IMR-90 (cell line): Measurements from ENCODE around the gene NRCAM.

Source experiments
- BHLHE40 ChIP-seq: fragments of 150-350 bp; IDR thresholded peaks from 2 replicates; pipeline ENCODE4 v1.6.1; 2016; ENCODE audit warnings: mild to moderate bottlenecking, low read depth, low read length
- CEBPB ChIP-seq: IDR thresholded peaks from 2 replicates; pipeline ENCODE4 v1.6.1; 2012; ENCODE audit warnings: low read depth, low read length, improper control_type of control experiment
- CHD1 ChIP-seq: IDR thresholded peaks from 2 replicates; pipeline ENCODE4 v1.6.1; 2012; ENCODE audit warnings: low read depth, low read length, improper control_type of control experiment
- MAFK ChIP-seq: IDR thresholded peaks from 2 replicates; pipeline ENCODE4 v1.6.1; 2012; ENCODE audit warnings: low read depth, low read length, improper control_type of control experiment
- NFE2L2 ChIP-seq: fragments of 150-350 bp; IDR thresholded peaks from 2 replicates; pipeline ENCODE4 v1.6.1; 2016; ENCODE audit warnings: low read depth, mild to moderate bottlenecking, low read length
- POLR2A ChIP-seq: IDR thresholded peaks from 2 replicates; pipeline ENCODE4 v1.6.1; 2012; ENCODE audit warnings: mild to moderate bottlenecking, low read depth, low read length
- RAD21 ChIP-seq: IDR thresholded peaks from 2 replicates; pipeline ENCODE4 v1.6.1; 2012; ENCODE audit warnings: low read length, improper control_type of control experiment
- TF ChIP-seq, protein P1 (sequence below): conservative IDR thresholded peaks from 2 replicates; pipeline ENCODE4 v1.5.1; 2012; ENCODE audit warnings: mild to moderate bottlenecking, low read depth, low read length, improper control_type of control experiment
- TF ChIP-seq, protein P2 (sequence below): fragments of 150-350 bp; IDR thresholded peaks from 2 replicates; pipeline ENCODE4 v1.6.1; 2017; ENCODE audit warnings: mild to moderate bottlenecking, antibody characterized with exemption, low read length, low read depth
- TF ChIP-seq, protein P3 (sequence below): fragments of 150-350 bp; IDR thresholded peaks from 2 replicates; pipeline ENCODE4 v1.6.1; 2016; ENCODE audit warnings: low read depth, mild to moderate bottlenecking, low read length, moderate library complexity, borderline replicate concordance

DNA sequence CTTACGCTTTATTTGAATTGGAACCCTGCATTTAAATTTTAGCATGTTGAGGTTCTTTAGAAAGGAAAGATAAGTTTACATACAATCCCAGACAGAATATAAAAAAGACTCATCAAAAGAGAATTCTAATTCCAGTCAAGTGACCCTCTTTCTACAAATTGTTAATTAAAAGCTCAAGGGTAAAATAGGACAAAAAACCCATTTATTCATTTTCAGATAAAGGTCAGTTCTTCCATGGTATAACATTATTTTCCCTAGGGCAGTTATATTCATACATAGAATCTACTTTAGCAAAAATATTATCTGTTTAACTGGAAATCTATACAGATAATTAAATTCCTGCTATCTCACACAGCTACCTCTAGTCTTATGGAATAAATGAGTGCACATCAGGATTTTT, 188.6 kb downstream of the NRCAM start:
- TF ChIP-seq, protein P1, sequence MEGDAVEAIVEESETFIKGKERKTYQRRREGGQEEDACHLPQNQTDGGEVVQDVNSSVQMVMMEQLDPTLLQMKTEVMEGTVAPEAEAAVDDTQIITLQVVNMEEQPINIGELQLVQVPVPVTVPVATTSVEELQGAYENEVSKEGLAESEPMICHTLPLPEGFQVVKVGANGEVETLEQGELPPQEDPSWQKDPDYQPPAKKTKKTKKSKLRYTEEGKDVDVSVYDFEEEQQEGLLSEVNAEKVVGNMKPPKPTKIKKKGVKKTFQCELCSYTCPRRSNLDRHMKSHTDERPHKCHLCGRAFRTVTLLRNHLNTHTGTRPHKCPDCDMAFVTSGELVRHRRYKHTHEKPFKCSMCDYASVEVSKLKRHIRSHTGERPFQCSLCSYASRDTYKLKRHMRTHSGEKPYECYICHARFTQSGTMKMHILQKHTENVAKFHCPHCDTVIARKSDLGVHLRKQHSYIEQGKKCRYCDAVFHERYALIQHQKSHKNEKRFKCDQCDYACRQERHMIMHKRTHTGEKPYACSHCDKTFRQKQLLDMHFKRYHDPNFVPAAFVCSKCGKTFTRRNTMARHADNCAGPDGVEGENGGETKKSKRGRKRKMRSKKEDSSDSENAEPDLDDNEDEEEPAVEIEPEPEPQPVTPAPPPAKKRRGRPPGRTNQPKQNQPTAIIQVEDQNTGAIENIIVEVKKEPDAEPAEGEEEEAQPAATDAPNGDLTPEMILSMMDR, result no peak
- no peak for TF ChIP-seq NFE2L2
- TF ChIP-seq RAD21, result no peak
- TF ChIP-seq POLR2A, result no peak
- TF ChIP-seq, protein P2, sequence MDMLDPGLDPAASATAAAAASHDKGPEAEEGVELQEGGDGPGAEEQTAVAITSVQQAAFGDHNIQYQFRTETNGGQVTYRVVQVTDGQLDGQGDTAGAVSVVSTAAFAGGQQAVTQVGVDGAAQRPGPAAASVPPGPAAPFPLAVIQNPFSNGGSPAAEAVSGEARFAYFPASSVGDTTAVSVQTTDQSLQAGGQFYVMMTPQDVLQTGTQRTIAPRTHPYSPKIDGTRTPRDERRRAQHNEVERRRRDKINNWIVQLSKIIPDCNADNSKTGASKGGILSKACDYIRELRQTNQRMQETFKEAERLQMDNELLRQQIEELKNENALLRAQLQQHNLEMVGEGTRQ, result no peak
- TF ChIP-seq BHLHE40, result no peak
- no peak for TF ChIP-seq MAFK
- TF ChIP-seq CHD1, result no peak
- TF ChIP-seq, protein P3, sequence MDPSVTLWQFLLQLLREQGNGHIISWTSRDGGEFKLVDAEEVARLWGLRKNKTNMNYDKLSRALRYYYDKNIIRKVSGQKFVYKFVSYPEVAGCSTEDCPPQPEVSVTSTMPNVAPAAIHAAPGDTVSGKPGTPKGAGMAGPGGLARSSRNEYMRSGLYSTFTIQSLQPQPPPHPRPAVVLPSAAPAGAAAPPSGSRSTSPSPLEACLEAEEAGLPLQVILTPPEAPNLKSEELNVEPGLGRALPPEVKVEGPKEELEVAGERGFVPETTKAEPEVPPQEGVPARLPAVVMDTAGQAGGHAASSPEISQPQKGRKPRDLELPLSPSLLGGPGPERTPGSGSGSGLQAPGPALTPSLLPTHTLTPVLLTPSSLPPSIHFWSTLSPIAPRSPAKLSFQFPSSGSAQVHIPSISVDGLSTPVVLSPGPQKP, result no peak
- TF ChIP-seq CEBPB, result no peak
